GM18873 (cell line): ENCODE data around the gene UBE3A.
"Not testable (repeated sequence)": the region's sequence is repeated elsewhere in the genome, so short reads cannot be mapped to it uniquely, and the experiment has no call there.

Experiments used
- ATAC-seq: cut with Tn5 transposase; IDR thresholded peaks from one replicate; pipeline ENCODE4 v1.9.1; 2021; ENCODE audit warnings: mild to moderate bottlenecking, moderate library complexity, moderate number of reproducible peaks; ENCODE audit not compliant: unreplicated experiment, low FRiP score

Gene UBE3A

GRCh38 chr15:25439369-25439836 lies 579 bp upstream of the UBE3A start:
- no peak for ATAC-seq

DNA sequence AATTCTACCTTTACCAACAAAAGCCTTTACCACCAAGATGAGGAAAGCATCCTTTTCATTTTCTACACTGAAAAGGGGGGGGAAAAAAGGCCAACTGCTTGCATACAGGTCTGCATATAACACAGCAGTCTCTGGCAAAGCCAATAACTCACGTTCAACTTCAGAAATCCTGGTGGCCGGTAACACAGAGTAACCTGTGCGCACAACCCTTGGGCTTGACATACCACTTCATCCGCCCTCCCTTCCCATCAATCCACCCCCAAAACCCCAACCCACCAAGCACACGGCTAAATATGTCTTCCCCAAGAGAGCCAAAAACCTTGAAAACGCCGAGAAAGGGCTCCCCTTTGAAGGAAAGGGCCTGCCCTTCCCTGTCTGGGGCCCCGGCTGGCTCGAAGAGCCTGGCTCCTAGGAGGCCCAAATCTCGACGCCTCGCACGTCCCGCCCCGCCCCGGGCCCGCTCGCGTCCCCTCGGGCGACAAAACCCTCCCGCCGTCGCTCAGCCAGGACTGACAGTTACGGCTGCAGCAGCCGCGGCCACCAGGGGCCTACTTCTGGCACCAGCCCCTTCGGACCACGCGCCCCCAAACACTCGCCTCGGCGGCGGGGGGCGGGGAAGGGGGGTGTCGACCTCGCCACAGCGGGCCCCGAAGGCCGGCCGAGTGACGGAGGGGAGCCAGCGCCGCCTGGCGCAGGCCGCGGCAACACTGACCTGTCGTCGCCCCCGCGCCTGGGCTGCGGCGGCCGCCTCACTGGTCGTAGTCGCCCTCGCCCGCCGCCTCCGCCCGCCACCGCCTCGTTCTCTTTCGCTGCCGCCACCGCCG lies 835 bp downstream of the UBE3A start:
- ATAC-seq, result peak; percentile 42

- ATAC-seq, result no peak
Measured at GRCh38 chr15:25436707-25437106, 2.1 kb downstream of the UBE3A start.

DNA sequence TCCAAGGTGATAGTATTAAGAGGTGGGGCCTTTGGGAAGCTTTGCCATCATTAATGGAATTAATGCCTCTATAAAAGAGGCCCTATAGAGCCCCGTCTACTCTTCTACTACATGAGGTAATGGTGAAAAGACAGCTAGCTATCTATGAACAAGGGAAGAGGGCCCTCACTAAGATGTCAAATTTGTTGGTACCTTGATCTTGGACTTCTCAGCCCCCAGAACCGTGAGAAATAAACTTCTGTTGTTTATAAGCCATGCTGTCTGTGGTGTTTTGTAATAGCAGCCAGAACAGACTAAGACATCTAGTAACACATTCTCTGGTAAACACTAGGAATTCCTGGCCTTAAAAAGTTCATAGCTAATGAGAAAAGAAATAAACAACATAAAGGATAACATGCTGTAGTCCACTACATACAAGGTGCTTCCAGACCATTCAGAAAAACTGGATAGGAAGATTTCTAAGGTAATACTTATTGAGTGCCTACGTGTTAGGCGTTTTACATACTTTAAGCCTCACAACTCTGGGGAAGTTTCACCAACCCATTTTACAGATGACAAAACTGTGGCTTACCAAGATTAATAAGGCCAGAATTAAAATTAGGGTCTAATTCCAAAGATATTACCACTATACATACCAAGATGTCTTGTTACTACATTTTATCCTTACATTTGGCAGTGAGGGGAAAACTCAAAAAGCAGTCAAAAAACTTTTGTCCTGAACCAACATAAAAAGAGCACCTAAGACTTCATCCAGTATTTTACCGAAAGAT lies 3.2 kb downstream of the UBE3A start:
- no peak for ATAC-seq

- ATAC-seq, result no peak
Measured at GRCh38 chr15:25433118-25433865, 5.5 kb downstream of the UBE3A start.

DNA sequence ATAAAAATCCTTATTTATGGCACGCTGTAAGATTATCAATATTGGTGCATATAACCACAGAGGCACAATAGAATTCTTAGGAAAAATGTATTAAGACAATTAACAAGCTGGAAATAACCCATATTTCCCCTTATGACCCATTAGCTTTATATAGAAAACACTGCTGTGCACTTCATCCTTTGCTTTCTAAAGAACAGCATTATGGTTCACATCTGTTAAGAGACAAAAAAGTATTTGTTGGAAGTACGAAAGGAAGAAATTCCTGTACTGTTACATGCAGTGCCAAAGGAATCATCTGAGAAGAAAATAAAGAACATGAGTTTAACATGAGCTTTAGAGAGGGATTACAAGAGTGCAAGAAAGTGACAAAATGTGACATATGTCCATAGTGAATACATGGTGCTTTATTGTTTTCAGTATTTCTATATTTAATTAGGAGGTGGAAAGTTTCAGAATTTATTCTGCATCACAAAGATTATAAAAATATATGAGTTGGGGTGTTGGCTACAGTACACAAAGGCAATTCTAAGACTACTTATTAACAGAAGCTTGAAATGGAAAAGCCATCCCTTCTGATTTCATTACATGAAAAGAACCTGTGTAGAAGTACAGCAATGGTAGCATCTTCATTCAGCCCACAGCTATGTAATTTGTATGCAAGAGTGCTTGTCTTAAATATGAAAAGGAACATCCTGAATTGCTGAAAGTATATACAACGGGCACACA lies 6.8 kb downstream of the UBE3A start:
- no peak for ATAC-seq

DNA sequence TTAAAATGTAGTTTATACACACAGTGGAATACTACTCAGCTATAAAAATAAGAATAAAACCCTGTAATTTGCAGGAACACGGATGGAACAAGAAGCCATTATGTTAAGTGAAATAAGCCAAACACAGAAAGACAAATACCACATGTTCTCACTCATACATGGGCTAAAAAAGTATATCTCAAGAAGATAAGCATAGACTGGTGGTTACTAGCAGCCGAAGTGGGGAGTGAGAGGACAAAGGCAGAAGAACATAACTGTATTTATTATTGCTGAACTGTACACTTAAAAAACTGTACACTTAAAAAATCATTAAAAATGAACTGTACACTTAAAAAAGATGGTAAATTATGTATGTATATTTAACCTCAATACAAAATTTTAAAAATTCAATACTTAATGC lies 11.0 kb downstream of the UBE3A start:
- ATAC-seq, result no peak

DNA sequence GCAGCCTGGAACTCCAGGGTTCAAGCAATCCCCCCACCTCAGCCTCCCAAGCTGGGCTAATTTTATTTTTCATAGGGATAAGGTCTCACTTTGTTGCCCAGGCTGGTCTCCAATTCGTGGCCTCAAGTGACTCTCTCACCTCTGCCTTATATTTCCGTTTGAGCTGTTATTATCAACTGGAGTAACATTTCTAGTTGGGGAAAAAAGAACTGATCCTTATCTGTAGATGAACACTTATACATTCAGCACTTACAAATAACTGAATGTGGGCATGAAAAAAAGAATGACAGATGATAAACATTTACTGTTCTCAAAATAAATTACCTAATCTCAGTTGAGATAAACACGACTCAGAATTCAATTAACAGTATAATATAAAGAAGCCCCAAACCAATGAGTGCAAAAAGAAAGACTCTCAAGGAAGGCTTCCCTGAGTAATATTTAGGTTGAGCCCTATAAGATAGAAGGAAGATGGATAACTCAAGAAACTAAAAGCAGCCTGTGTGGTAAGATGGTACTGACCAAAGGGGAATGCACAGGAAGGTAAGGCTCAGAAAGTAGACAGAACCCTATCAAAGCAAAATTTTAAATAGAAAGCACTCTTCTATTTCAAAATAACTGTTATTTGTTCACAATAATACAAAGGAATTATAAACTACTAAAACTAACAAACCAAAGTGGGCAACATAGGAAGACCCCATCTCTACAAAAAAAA lies 11.8 kb downstream of the UBE3A start:
- no peak for ATAC-seq

DNA sequence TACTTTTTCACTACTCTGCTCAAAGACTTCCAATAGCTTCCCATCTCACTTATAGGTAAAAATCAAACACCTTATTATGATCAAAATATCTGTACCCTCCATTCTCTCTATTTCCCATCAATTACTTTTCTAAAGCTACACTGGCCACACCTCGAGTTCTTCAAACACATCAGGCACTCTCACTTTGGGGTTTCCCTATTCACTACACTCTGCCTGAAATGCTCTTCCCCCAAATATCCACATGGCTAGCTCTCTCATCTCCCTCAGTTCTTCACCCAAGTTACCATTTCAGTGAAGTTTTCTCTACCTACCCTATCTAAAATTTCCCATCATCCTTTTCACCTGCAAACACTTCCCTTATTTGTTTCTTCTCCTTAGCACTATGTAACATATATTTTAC lies 14.8 kb downstream of the UBE3A start:
- ATAC-seq, result no peak

DNA sequence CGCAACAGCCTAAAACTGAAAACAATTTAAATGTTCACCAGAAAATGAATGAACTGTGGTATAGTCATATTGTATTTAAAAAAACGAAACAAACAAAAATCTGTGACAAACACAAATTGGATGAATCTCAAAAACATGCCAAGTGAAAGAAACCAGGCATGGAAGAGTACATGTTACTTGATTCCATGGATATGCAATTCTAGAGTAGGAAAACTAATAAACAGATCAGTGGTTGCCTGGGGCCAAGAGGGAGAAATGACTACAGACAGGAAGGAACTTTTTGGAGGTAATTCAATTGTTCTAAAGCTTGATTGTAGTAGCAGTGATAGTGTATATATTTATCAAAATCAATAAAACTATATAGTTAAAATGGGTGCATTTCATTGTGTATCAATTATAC lies 16.8 kb downstream of the UBE3A start:
- no peak for ATAC-seq

DNA sequence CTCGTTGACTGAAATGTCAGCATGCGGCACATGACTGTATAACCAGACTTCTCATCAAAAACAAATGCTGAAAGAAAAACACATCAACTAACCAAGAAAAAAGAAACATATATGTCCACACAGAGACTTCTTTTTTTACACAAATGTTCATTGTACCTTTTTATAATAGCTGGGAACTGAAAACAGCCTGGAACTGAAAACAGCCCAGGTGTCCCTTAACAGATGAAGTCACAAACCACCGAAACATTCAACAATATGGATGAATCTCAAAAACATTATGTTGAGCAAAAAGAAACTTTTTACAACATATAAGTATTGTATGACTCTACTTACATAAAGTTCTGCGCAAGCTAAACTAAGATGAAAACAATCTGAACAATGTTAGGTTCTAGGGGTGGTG lies 20.6 kb downstream of the UBE3A start:
- ATAC-seq, result no peak

GRCh38 chr15:25417604-25418003 lies 21.2 kb downstream of the UBE3A start:
- no peak for ATAC-seq

- no peak for ATAC-seq
Measured at GRCh38 chr15:25416693-25417092, 22.1 kb downstream of the UBE3A start.

- ATAC-seq, result no peak
Measured at GRCh38 chr15:25415707-25416106, 23.1 kb downstream of the UBE3A start.

- ATAC-seq, result no peak
Measured at GRCh38 chr15:25415217-25415616, 23.6 kb downstream of the UBE3A start.

DNA sequence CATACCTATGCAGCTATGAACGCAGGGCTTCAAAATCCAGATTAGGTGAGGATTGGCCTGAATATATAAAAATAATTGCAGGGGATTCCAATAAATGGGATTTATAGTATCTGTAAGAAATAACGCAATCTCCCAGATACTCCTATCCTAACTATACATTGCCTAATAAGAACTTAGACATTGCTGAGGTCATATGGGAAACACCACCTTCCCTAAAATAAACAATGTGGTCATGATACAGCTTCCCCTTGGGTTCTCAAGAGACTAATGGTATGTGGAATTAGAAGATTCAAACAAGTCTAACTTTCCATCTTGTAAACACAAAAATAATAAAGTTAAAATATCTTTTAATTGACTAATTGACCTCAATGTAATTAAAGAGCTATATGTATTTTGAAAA lies 28.2 kb downstream of the UBE3A start:
- ATAC-seq, result no peak

DNA sequence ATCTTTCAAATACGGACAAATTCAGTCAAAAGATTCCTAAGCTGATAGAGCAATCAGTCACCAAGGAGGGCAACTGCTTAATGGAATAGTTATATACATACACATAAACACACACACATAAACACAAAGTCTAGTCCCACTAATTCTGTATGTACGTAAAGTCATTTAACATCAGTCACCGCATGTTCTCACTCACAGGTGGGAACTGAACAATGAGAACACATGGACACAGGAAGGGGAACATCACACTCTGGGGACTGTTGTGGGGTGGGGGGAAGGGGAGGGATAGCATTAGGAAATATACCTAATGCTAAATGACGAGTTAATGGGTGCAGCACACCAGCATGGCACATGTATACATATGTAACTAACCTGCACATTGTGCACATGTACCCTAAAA lies 29.1 kb downstream of the UBE3A start:
- ATAC-seq, result not testable (repeated sequence)

DNA sequence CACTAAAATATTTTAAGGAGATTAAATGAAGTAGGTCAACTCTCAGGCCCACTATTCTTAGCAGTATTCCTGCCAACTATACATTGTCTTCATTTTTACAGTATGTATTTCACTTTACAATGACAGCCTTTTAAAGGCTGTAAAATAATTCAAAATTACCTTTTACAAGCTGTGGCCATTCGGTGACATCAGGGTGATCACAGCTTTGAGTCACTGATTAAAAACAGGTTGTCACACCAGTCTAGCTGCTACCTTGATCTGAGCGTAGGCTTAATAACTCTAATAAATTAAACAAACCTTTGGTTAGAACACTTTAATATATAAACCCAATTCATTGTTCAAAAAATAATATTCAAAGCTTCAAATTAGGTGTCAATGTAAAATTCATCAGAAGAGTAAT lies 29.9 kb downstream of the UBE3A start:
- ATAC-seq, result no peak

GRCh38 chr15:25408428-25408827 lies 30.4 kb downstream of the UBE3A start:
- no peak for ATAC-seq

DNA sequence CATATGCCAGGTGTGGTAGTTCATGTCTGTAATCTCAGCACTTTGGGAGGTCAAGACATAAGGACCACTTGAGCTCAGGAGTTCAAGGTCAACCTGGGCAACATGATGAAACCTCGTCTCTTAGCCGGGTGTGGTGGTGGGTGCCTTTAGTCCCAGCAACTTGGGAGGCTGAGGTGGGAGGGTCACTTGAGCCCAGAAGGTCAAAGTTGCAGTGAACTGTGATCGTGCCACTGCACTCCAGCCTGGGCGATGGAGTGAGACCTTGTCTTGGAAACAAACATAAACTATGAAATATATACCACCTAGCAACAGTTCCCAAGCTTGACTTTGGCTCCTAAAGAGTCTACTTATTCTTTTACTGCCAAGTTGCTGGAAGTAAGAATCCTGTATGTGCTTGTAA lies 30.9 kb downstream of the UBE3A start:
- no peak for ATAC-seq
